NCI-H187 (cell line): ENCODE measurements around the gene CCNY.

Experiments used
- DNase-seq, 2 experiments: peaks; one replicate each; lab custom pipeline; 2025; lab: John Stamatoyannopoulos, UW

Gene CCNY

GRCh38 chr10:35452847-35453246 is 116.5 kb downstream of the CCNY start:
- DNase-seq, result no peak

GRCh38 chr10:35453855-35454532 is 117.7 kb downstream of the CCNY start:
- DNase-seq, result no peak

- no peak for DNase-seq
Observed at GRCh38 chr10:35456153-35456720, 119.9 kb downstream of the CCNY start.

GRCh38 chr10:35456784-35457183 is 120.5 kb downstream of the CCNY start:
- DNase-seq, result no peak

DNA sequence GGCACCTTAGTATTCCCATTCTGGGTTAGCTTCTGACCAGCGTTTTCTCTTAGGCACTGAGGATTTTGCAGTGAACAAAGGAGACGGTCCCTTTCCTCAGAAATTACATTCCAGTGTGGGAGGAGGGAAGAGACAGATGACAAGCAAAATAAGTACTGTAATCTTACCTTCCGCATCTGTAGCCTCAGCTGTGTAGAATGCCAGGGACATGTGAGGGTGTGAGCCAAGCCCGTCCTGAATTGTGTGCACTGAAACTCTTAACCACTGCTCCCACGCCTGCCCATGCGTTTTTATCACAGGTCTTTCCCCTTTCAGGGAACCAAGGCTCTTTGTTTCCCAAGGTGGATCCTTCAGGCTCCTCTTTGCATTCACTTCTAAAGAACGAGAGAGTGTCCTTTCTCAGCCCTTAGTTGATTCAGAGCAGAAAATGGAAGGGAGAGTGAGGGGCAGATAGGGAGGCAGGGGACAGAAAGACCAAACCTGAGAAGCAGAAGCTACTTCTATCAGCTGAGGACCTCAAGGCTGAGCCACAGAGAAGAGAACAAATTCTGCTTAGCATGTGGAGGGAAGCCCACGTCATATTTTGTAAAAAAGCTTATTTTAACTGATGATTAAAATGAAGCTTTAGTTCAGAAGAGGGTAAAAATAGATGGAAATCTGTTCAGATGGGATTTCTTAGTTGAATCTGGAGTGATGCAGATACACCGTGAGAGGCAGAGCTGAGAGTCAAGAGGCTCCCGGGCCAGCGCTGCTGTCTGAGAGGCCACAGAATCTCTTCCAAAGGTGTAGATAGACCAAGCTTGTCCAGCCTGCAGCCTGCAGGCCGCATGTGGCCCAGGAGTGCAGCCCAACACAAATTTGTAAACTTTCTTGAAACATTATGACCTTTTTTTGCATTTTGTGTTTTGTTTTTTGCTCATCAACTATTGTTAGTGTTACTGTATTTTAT is 122.5 kb downstream of the CCNY start:
- DNase-seq, result no peak

- no peak for DNase-seq
Observed at GRCh38 chr10:35459449-35459847, 123.1 kb downstream of the CCNY start.

GRCh38 chr10:35460852-35461460 is 124.6 kb downstream of the CCNY start:
- DNase-seq, result no peak

DNA sequence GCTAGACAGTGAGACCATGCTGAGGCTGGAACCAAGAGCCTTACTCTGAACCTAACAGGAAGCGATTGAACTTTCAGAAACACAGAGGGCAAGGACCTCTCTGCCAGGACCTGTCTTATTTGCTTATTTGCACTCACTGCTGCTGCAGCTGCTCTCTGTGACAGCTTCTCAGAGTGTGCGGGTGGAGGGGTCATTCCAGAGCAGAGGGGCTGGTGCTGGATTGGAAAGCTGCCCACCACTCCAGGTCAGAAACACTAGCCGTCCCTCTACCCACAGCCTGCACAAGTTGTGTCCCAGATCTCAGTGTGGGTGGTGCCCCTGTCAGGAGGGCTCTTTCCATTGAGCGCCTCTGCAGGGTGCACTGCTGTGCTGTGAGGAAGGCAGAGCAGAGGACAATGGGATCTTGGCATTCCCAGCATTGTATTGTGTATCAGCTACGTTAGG is 126.2 kb downstream of the CCNY start:
- no peak for DNase-seq

DNA sequence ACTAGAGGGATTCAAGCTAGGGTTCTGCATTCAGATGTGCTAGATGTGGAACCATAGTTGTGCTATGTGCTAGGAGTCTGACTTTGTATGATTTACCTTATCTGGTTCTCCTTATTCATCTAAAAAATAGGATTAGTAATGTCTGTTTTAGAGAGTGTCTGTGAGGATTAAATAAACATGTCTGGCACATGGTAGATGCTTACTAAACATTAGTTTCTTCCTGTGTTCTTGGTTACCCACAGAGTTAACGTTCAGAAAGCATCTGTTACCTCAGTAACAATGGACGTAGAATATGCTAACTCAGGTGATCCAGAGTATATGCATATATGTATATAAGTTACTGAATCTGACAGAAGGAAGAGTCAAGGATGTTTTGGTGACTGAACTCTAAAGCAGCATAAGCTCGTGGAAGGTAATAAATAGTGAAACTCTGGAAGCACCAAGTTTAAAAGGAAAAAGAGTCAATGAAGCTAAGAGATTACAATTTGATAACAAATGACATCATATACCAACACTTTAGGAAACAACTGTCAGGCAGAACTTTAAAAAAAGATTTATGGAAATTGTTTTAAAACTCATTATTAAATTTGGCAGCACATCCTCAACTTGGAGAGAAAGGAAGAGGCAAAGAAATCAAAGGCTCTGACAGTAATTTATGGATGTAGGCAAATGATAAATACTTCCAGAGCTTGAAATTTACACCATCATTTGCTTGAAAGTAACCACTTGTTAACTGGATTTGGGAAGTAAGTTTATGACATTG is 127.0 kb downstream of the CCNY start:
- no peak for DNase-seq

DNA sequence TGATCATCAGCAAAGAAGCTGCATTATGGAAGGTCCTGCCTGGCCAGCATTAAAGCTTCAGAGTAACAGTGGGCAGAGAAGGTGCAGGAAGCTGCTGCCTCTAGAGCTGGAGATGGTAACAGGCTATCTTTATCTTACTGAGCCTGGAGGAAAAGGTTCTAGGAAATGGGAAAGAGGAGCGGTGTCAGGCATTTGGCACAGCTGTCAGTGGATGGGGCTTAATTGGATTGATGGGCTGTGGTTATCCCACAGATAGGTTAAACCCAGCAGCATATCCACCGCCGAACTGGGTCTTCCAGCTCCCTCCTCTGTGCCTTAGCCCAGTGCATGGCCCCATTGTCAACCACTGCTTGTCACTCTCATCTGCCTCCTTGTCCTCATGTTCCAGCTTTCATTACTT is 127.6 kb downstream of the CCNY start:
- DNase-seq, result no peak

- no peak for DNase-seq
Observed at GRCh38 chr10:35464825-35465456, 128.6 kb downstream of the CCNY start.

DNA sequence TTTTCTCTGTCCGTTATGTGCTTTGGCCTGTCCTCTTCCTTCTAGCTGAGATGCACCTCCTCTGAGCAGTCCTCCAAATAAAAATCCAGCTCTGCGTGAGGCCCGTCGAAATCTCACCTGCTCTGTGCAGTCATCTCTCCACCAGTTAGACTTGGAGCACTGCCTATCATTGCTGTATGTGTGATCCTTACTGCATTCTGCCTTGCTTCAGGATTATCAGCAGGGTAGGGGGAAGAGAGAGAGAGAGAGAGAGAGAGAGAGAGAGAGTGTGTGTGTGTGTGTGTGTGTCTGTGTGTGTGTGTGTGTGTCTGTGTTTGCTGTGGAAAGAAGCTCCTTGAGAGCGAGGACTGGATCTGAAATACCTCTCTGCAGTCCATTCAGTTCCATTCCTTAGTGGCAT is 129.4 kb downstream of the CCNY start:
- no peak for DNase-seq

DNA sequence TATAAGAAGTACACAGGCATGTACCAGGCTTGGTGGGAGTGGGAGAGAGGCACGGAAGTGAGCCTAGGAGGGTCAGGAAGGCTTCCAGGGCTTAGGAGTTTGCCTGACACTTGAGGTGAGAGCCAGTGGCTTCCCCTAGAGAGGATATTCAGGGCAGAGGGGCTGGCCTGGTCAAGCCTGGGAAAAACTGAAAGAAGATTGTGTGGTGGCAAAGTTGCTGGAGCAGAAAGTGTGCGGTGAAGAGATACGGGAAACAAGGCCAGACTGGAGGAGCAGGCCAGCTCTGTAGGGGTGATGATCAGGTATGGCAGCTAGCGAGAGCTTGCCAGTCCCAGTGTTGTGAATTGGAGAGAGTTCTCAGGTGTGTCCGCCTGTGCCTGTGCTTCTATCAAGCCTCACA is 129.9 kb downstream of the CCNY start:
- DNase-seq, result no peak

- no peak for DNase-seq
Observed at GRCh38 chr10:35466661-35467060, 130.4 kb downstream of the CCNY start.

DNA sequence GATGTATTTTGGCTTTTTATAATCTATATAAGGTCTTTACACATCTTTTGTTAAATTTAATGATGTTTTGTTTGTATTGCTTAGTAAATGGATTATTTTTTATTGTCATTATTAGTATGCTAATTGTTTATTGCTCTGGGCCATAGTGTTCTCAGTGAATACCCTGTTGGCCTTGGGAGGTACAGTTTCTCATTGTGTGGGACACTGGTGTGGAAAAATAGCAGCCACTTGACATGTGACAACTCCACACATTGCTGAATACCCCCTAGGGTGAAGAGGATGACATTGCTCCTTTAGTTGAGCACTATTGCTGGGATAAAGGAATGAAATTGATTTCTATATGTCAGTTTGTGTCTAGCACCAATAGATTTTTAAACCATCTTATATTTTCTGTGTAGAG is 130.9 kb downstream of the CCNY start:
- no peak for DNase-seq

GRCh38 chr10:35470248-35470924 is 134.1 kb downstream of the CCNY start:
- DNase-seq, result no peak

DNA sequence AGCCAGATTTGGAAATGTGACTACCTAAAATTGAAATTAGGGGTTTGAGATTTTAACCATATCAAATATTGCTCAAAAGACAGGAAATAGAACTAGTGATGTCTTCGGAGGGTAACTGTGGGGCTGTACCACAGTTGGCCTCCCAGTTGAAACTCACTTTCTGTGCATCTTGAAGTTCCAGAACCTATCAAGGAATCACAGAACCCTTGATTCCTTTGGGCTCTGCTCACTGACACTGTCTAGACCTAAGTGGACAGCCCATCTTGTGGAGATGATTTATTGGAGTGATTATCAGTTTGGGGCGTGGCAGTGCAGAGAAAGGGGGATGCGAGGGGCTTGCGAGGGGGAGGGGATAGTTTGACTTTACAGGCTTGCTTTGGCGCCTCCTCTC is 134.6 kb downstream of the CCNY start:
- DNase-seq, result no peak

DNA sequence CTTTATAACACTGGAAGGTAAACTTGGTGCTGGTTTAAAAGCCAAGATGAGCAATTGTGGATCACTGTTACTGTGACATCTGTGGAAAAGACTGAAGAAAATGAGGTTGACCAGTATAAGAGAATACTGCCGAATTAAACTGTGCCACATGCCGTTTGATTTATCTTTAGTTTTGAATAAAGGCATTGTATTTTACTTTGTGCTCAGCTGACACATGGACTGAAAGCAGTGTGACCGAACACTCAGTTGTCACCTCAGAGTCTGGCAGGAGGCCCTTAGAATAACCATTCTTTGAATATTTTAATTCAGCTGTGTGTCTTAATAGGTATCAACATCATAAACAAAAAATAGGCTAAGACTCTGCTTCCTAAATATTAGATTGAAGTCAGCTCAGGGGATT is 135.1 kb downstream of the CCNY start:
- no peak for DNase-seq

DNA sequence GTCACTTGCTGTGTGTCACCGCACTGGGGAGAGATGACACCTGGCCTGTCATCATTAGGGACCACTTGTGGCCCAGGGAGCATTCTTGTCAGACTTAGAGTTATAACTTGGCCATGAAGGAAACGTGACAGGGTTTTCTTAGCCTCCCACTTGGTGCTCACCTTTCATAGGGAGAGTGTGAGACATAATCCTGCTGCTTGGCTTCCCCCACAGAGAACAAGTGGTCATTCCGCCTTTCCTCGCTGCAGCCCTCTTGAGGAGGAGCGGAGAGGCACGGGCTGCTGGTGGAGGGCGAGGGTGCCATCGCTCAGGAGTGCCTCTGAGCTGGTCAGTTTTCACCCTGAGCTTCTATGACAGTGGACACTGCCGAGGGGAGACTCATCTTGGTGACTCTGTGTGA is 143.8 kb downstream of the CCNY start:
- DNase-seq, result no peak

DNA sequence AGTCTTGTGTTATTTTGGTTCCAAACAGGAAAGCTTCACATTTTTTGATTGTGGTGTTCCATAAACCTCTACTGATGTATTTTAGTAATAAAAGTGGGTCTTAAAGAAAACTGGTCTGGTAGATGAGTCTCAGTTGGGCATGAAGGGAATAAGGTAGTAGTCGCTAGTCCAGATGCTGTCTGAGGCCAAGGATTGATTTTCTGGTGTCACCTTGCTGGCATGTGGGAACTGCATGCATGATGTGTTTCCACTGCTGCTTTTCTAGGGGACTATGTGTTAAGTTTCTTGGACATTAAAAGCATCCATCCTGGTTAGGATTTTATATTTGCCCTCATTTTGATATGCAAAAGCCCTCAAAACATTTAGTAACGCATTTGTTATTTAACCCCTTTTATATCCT is 145.1 kb downstream of the CCNY start:
- no peak for DNase-seq
